NCI-H2196 (cell line): ENCODE data around the gene SMR3B.

Experiments
- DNase-seq: peaks from one replicate; lab custom pipeline; 2025; ENCODE audit not compliant: unreplicated experiment; lab: John Stamatoyannopoulos, UW

The SMR3B gene

DNA sequence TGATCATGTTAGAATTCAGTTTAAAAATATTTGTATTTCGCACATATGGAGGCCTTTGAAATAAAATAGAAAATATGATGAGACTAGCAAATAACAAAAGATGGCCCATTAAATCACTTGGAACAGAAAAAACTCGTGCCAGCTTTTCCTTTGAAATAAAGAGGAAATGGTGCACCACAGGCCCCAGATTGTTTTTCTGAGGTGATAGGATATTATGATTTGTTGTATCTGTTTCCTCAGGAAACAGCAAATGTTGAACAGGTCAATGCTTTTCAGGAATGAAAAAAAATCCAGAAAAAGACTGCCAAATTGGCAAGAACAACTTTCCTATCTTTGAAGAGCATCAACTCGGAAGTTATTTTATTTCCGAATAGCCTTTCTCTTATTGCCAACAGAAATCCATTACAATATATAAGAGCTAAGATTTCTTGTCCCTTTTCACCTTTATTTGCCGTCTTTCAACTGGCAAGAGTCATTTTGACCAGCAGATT, at the start of gene SMR3B:
SMR3B (plus strand) TSS at position 441 of the 491 bp plus-strand sequence. CDS start 1,380 bp downstream, outside the sequence.
- DNase-seq, result no peak

DNA sequence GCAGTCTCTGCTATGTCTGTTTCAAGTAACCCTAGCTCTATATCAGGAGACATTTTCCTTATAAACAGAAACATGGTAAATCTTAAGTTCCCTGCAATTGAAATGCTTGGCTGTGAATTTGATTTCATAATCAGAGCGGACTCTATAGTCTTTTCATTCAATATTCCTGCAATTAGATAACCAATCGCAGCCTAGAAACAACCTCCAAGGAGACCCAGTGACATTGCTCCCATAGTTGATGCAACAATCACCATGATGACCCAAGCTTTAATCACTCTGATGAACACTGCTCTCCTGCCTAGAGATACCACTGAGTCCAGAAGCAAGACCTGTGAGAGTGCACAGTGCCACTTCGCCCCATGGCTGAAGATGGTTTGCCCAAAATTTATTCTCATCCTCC, 48.2 kb upstream of the SMR3B start, which contains the start of gene CABS1:
CABS1 (plus strand) TSS at position 301 of the 400 bp plus-strand sequence; CDS start at position 360, 59 bp downstream.
- DNase-seq, result no peak

DNA sequence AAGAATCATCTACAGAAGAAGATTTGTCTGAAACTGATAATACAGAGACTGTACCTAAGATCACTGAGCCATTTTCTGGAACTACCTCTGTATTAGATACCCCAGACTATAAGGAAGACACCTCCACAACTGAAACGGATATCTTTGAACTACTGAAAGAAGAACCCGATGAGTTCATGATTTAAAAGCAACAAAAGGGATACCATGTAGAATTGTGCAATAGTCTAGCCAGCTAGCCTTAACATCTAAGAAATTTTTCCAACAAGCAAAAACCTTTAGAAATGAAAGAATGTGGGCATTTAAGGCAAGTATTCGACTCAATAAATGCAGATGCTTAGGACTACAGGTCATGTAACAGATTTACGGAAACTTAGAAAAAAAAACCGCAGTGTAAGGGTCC, 46.9 kb upstream of the SMR3B start:
- DNase-seq, result no peak

DNA sequence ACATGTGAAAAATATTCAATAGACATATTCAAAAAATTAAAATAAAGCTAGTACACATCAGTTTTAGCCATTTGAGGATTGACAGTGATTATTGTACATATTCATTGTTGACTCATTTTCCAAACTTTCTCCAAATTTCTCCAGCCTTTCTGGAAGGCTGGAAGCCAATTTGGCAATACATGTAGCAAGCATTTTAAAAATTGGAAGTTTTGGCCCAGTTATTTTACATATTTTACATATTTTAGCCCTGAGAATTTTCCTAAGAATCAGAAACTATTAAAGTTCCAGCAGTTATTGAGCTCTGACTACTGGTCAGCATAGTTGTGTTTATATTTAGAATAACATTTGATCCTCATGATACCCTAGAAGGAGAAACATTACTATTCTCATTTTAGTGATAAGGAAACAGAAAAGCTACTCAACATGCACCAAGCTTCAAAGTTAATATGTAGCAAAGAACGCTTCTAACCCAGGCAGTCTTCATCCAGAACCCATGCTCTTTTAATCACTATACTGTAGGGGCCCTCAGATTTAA, 45.0 kb upstream of the SMR3B start:
- no peak for DNase-seq

DNA sequence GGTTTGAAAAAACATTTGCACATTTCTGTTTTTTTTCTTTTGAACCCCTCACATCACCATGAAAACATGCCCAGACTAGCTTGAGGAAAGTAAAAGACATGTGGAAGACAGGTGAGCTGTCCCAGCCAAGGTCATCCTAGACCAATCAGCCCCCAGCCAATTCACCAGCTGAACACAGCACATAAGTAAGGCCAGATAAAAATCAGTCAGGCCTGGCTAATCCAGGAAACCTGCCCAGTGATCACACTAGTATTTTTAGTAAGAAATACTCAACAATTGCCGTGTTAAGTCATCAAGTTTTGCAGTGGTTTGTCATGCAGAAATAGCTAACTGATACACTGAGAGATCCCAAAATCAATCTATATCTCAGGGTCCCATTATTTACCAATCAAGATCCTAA, 26.7 kb upstream of the SMR3B start:
- no peak for DNase-seq

DNA sequence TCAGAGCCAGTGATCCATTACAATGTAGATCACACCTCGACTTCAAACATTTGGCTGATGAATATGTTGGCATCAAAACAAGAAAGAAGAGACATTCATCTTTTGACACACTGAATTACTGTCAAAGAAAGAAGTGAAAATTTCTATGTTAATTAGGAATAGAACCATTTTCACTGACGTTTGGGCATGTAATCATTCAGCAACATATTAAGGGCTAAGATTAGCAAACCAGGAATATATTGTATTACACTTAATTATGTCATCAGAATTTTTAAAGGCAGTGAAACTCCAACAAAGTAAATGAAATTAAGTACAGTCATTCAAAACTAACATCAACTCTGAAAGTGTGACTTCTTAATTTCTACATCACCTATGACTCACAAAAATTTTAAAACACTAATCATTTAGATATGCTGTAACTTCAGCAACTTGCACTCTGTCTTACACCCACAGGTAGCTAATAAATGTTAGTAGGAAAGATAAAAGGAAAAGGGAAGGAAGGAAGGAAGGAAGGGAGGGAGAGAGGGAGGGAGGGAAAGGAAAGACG, 23.7 kb upstream of the SMR3B start:
- DNase-seq, result no peak

DNA sequence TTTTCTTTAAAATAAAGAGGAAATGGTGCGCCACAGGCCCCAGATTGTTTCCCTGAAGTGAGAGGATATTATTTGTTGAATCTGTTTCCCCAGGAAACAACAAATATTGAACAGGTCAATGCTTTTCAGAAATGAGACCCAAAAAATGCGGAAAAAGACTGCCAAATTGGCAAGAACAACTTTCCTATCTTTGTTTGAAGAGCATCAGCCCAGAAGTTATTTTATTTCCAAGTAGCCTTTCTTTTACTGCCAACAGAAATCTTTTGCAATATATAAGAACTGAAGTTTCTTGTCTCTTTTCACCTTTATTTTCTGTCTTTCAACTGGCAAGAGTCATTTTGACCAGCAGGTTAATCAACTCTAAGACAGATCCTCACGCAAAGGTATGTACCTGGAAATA, 22.5 kb upstream of the SMR3B start, which contains the start of gene SMR3A:
SMR3A (plus strand) TSS at position 301 of the 400 bp plus-strand sequence. CDS start 1,356 bp downstream, outside the sequence.
- no peak for DNase-seq

DNA sequence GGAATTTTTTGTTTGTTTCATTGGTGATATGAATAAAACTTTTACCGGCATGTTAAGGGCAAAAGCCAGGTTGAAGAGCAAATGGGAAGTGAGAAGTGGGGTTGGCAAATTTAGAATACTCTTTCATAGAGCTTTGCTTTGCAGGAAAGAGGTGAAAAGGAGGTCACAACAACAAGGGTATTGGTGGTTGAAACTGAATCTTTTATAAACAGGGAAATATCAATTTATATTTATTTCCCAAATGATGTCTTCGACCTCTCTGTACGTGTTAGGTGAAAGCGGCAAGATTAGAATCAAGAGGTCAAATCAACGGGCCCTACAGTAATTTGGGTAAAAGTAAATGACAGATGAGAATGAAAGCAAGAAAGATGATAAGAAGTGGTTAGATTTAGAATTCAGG, 18.9 kb upstream of the SMR3B start:
- no peak for DNase-seq

DNA sequence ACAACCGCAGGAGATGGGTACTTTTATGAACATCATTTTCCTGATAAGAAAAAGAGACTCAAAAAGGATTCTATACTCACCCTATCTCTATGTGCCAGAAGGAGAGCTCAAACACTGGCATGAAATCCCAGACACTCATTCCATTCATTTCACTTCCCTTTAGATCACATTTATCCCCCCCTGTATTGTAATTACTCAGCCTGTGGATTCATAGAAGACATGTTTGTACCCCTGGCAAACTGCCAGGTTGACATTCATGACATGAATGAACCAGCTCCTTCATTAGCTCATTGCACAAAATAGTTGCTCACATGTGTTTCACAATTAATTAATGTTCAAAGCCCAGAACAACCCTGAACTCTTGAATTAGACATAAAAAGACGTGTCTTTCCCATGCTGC, 17.5 kb upstream of the SMR3B start:
- no peak for DNase-seq

DNA sequence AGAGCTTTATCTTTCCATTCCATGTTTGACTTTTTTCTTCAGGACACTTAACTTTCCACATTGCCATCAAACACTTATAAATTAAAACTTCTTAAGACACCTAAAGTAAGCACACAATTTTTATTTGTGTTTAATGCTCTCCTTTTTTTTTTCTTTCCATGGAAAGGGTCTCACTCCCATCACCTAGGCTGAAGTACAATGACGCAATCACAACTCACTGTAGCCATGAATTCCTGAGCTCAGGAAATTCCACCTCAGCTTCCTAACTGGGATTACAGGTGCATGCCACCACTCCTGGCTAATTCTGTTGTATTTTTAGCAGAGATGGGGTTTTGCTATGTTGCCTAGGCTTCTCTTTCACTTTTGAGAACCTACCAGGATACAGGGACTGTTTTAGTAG, 15.1 kb upstream of the SMR3B start:
- DNase-seq, result no peak

DNA sequence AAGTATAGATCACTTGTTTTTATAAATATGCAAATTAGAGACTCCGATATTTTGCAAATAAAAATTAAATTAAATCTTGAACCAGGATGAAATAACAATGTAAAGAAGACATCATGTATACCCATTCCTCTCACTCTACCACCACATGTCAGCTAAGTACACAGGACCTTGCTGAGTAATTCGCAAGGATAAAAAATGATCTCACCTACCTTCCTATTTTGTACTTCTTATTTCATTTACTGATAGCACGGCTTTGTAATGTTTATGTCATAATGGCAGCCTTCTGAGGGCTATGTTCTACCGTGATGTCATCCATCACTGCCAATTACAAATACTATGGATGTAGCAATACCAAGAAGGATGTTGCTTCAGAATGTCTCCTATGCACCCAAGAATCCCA, 10.9 kb upstream of the SMR3B start:
- no peak for DNase-seq

DNA sequence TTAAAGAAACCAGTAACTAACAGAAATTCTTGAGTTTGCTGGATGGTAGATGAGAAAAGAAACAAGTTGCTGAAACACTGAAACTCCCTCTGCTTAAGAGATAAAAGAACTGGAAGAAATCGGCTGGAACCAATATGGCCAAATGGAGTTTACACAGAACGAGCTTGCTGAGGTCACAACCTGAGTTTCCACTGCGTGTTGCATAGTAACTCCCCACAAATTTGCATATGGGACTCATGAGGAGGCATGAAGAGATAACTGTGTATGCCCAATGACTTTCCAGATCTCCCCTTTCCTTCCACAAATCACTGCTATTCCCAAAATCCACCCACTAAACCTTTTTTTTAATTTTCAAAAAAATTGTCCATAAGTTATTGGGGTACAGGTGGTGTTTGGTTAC, 10.2 kb upstream of the SMR3B start:
- DNase-seq, result no peak

DNA sequence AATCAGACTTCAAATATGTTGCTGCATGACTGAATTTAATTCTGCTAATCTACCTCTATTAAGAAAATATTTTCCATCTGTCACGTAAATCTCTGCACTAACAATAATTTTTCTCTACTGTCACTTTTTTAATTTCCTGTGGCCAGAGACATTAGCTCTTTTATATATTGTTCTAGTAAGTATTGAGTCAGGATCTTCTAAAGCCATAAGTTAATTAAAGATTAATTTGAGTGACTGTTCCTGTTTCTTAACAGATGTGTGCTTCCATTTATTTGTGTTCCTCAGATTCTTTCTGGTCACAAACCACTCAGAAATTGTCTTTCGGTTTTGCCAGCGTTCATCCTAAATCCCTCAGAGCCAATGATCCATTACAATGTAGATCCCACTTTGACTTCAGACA, 2.4 kb upstream of the SMR3B start:
- no peak for DNase-seq

DNA sequence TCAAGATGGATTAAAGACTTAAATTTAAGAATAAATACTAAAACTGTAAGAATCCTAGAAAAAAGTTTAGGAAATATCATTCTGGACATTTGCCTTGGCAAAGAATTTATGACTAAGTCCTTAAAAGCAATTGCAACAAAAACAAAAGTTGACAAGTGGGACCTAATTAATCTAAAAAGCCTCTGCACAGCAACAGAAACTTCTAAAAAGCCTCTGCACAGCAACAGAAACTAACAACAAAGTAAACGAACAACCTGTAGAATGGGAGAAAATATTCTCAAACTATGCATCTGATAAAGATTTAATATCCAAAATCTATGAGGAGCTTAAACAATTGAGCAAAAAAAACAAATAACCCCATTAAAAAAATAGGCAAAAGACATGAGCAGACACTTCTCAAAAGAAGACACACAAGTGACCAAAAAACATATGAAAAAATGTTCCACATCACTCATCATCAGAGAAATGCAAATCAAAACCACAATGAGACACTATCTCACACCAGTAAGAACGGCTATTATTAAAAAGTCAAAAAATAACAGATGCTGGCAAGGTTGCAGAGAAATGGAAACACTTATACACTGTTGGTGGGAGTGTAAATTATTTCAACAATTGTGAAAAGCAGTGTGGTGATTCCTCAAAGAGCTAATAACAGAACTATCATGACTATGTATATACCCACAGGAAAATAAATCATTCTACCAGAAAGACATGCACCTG, 9.3 kb downstream of the SMR3B start:
- DNase-seq, result no peak

DNA sequence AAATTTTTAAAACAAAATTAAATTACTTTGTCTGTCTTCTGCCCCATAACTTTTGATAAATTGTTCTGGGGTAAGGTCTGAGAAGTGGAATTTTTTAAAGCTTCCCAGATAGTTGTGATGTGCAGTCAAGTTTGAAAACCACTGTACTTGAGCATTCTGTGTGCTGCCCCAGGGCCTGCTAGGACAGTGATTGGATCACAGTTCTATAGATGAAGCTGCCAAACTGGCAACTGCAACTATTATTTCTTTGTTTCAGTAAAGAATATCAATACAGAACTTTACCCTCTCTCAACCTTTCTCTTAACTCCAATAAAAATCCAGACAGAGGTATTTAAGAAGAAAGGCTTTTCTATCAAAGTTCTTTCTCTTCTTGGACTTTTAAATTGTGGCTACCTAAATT, 14.6 kb downstream of the SMR3B start, which contains the start of gene OPRPN:
OPRPN (plus strand) TSS at position 361 of the 400 bp plus-strand sequence. CDS start 1,346 bp downstream, outside the sequence.
- no peak for DNase-seq

DNA sequence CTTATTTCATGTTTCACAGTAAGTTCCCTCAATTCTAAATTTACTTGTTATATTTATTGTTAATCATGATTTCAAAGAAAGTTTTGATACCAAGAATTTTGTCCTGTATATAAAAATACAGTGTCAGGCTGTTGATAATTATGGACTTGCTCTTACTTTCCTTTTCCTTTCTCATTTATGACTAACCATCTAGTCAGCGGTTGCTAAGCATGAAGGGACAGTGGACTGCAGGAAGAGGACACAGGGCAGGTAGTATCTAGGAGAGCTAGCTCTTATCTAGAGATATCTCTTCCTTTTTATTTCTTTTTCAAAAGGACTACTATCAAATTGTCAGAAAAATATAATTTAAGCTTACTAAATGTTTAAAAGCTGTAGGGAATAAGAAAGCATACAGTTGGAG, 16.4 kb downstream of the SMR3B start:
- no peak for DNase-seq

DNA sequence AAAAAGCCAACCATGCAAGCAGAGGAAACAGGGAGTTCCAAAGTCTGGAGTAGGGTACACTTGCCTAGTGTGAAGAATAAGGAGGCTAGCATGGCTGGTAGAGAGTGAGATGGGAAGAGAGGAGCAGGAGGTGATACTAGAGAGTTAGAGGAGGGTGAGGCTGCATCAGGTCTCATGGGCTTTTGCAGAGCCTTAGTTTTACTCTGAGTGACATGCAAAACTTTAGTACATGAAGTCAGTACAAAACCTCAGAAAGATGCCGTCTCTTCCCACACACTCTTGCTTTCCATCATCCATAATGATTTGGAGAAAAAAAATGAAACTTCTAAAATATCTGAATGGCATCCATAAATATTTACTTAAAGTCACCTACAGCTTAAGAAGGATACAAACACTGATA, 19.8 kb downstream of the SMR3B start:
- no peak for DNase-seq

DNA sequence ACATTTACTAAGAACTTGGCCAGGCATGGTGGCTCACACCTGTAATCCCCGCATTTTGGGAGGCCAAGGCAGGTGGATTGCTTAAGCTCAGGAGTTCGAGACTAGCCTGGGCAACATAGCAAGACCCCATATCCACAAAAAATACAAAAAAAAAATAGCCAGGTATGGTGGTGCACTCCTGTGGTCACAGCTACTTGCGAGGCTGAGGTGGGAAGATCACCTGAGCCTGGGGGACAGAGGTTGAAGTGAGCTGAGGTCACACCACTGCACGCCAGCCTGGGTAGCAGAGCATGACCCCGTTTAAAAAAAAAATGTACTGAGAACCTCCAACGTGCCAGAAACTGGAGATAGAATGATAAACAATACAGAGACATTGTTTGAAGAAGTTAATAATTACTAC, 22.8 kb downstream of the SMR3B start:
- no peak for DNase-seq

DNA sequence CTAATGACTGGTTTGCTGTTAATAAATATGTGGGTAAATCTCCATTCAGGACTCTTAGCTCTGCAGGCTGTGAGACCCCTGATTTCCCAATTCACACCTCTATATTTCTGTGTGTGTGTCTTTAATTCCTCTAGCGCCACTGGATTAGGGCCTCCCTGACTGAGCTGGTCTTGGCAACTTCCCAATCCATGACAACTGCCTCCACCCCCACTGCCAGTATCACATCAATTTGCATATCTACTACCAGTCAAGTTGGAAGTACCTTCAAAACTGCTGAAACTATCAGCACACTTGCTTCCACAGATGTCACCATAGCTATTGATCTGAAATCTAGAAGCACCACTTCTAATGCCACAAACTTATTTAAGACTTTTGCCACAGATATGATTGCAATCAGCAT, 42.4 kb downstream of the SMR3B start:
- no peak for DNase-seq

DNA sequence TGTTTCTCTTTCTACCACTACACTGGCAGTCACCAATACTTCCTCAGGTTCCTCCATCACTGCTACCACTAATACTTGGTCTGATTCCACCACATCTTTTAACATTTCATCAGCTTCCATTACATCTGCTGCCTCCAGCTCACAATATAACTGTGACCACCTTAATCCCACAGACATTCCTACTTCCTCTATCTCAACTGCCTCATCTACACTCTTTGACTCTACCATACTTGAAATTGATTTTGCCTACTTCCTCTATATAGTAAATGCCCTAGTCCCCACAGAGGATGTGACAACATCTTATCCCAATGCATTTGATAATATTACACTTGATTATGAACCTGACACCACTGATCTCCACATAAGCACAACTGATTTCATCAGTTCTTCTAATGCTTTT, 43.9 kb downstream of the SMR3B start:
- no peak for DNase-seq

DNA sequence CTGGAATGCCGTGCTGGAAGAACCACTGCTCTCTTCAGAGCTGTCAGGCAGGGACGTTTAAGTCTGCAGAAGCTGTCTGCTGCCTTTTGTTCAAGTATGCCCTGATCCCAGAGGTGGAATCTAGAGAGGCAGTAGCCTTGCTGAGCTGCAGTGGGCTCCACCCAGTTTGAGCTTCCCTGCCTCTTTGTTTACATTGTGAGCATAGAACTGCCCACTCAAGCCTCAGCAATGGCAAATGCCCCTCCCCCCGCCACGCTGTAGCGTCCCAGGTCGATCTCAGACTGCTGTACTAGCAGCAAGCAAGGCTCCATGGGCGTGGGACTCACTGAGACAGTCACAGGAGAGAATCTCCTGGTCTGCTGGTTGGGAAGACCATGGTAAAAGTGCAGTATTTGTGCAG, 54.3 kb downstream of the SMR3B start:
- no peak for DNase-seq
